Ecto neural progenitor cell (in vitro differentiated cells): ENCODE data around the gene LILRB2.
"Not testable (repeated sequence)": the region's sequence is repeated elsewhere in the genome, so short reads cannot be mapped to it uniquely, and the experiment has no call there.

Experiments
- DNase-seq: peaks from one replicate; pipeline ENCODE4 v3.0.0-alpha.2; 2018; ENCODE audit warnings: low spot score

Gene LILRB2

DNA sequence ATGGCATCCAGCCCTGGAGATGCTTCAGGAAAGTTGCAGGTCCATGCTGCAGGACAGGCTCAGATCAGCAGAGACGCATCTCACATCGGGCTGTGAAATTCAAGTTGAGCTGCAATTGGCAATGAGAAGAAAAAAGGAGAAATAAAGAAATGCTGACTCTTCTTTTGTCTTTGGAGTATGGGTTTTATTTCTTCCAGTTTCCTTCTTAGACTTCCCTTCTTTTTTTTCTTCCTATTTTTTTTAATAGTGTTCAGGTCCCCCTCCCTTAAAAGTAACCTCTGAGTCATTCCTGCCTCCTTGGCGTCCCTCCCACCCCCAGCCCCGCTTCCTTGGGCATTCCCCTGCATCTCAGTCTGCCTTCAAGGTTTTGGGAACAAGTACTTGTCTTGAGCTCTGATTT is 9.3 kb downstream of the LILRB2 start:
- not testable (repeated sequence) for DNase-seq

DNA sequence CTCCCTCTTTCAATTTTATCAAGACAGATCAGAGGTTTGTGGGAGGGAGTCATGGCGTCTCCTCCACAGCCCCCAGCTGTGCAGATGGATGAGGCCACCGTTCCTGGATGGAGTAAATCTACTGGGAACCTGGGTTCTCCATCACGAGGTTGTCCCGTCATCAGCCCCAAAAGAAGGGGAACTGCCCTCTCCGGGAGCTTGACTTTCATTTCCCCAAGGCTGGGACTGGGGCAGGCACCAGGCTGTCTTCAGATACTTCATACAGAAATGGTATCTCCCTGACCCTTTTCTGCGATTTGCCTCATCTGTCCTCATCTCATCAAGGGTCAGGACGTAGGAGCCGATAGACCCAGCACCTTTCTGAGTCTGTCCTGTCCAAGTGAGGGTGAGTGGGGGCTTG is 9.8 kb downstream of the LILRB2 start:
- no peak for DNase-seq

DNA sequence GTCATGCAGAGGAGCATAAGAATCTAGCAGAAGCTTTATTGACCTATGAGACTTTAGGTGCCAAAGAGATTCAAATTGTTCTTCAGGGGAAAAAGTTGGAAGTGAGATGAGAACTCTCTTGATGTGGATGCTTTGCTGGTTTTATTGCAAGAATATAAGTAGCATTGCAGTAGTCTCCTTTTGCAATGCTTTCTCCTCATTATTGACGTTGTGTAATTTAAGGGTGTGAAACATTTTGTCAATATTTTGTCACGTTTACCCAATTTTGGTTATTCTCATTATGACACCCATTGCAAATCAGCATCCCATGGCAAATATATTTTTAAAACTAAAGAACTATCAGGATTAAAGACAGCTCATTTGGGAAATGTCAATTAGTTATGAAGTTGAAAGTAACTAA is 12.0 kb downstream of the LILRB2 start:
- DNase-seq, result no peak

DNA sequence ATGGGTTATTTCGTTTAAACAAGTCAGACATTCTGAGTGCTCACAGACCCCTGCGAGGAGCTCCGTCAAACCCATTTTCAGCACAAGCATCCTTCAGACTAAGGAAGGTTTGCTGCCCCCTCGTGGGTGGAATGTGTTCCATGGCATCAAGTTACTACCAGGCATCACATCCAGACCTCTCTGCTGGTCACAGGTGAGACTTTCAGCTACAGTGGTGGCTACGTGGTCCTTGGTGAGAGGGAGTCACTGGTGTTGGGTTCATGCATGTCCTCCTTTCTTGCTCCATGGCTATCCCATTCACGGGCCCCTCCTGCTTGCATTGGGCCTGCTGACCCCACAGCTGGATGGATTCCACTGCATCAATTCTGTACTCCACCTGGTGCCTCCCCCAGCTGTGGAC is 14.8 kb downstream of the LILRB2 start:
- DNase-seq, result peak; percentile 88

DNA sequence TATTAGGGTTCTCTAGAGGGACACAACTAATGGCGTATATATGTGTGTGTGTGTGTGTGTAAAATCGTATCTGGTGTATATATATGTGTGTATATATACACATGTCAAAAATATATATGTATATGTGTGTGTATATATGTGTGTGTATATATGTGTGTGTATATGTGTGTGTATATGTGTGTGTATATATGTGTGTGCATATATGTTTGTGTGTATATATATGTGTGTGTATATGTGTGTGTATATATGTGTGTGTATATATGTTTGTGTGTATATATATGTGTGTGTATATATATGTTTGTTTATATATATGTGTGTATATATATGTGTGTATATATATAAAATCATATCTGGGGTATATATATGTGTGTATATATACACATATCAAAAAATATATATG is 18.4 kb downstream of the LILRB2 start:
- no peak for DNase-seq

DNA sequence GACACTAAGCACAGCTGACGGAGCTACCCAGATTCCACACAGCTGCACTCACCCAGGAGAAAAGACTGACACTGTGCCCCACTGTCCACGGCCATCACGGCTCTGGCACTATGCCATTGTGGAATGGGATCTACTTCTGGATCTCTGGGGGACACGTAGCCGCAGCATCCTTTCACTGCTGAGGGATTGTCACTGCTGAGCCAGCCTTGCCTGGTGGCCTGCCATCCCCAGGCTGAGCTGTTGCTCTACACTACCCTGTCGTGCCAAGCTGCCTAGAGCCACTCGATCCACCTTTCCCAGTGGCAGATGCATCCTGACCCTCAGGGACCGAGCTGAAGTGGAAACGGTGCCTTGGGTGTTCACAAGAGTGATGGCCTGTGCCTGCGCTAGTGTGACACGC is 18.8 kb downstream of the LILRB2 start:
- no peak for DNase-seq

DNA sequence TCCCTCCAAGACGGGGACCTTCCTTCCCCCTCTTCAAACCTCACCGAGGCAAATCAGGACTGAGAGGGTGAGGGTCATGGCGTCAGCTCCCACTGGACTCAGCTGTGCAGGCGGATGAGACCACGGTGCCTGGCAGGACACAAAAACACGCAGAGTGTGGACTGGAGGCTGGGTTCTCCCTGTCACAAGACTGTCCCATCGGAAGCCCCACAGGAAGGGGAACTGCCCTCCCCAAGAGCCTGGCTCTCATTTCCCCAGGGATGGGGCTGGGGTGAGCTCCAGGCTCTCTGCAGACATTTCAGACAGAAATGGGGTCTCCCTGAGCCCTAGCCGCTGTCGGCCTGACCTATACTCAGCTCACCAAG is 23.8 kb downstream of the LILRB2 start, which contains the start of gene LILRB5:
LILRB5 (minus strand) TSS at position 158 of the 365 bp plus-strand sequence; CDS start at position 78, 80 bp downstream.
- DNase-seq, result no peak

DNA sequence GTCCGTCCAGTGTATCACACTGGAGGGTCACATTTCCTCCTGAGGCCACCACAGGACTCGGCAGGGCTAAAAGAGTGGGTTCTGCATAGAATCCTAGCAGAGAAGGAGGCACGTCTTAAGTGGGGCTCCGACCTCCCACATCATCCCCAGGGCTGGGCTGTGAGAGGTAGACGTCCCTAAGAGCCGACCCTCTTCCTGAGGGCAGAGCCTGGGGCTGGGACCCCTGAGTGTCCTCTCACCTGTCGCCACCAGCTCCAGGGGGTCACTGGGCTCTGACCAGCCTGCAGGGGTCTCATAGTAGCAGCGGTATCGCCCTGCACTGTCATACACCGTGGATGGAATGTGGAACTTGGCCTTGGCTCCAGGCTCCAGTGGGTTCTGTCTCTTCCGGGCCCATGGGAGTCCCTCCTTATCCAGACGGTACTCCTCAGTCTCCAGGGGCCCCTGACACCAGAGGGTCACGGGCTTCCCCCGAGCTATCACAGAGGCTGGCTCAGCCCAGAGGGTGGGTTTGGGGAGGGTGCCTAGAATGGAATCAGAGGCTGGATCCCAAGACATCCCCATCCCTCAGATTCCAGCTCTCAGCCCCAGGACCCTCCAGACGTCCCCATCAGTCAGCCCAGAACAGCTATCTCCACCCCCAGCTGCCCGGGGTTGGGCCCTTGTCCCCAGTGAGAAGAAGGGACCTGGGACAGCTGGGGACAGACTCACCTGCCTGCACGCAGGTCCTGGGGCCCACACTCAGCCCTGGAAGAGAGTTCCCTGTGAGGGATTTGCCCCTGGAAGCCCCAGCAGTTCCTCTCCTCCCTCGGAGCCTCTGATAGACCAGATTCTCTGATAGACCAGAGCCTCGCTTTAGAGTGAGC is 24.4 kb downstream of the LILRB2 start:
- DNase-seq, result no peak

DNA sequence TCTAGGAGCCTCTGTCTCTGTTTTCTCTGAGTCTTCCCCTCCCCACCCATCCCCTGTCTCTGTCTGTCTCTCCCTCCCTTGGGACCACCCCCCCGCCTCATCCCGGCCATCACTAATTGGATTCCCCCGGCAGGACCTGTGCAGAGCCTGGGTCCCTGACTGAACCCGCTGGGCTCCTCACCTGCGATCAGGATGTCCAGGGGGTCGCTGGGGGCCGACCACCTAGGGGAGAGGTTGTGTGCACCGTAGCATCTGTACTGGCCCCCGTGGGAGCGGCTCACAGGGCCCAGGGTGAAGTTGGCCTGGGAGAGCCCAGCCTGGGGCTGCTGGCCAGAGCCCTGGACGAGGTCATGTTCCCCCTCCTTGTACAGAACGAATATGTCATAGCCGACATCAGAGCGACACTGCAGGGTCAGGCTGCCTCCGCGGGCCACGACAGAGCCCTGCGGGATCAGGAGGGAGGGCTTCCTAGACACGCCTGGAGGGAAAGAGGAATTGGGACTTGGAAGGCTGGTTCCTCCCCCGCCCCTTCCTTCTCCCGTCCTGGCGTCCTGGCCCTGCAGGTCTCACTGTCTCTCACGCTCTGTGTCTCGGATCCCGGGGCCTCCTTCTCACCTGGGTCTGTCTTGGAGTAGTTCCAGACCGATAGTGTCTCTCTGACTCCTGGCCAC is 25.7 kb downstream of the LILRB2 start:
- DNase-seq, result no peak

DNA sequence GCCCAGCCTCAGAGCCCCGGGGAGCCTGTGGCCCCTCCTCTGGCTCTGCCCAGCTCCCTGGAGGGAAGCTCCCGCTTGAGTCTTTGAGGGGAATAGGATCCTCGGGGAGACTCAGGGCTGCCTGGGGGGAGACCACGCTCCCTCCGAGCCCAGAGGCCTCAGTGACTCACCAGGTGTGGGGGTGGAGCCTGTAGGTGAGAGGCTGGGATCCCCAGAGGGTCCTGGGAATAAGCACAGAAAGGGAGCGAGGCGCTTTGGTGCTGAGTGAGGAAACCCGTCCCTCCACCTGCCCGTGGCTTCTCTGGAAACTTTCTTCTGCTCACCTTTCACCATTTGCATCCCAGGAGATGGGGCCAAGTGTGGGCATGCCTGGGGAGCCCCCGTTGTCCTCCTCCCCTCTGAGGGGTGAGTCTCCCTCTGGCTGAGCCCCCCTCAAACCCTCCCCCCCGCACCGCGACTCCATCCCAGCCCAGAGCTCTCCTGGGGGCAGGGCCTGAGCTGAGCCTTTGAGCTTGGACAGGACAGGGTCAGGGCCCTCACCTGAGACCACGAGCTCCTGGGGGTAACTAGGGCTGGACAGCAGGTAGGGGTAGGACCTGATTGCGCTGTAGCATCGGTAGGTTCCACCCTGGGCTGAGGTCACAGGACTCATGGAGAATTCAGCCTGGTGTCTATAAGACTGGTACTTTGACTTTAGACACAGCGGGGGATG is 26.6 kb downstream of the LILRB2 start:
- no peak for DNase-seq

DNA sequence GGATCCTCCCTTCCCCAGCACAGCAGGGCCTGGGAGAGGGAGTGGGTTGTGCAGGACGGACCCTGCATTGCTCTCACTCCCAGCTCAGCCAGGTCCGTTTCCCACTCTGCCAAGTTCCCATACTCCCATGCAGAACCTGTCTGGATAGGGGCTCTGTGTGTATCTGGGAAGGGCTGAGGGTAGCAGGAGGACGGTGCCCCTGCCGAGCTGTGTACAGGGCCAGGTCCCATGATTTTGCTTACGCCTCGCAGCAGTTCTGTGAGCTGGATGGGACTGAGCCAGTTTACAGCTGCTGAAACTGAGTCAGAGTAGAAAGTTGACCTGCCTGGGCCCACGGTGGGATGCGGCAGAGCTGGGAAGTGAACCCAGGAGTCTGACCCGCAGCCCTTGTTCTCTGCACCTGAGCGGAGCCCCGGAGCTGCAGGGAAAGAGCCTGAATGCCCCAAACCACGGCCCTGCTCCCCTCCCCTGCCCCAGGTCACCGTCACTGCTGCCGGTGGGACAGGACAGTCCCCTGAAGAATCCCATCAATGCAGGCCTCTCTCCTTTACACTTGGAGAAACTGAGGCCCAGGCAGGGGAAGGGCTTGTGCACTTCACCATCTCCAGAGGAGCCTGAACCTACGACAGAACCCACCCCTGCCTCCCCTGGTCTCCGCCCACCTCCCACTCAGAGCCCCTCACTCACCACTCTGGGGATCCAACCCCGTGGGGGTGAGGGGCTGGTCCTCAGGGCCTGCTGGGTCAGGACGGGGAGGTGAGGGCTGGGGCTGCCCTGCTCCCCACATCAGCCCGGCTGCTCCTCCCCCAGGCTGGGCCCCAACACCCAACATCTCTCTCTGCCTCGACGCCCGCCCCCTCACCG is 27.3 kb downstream of the LILRB2 start:
- no peak for DNase-seq

DNA sequence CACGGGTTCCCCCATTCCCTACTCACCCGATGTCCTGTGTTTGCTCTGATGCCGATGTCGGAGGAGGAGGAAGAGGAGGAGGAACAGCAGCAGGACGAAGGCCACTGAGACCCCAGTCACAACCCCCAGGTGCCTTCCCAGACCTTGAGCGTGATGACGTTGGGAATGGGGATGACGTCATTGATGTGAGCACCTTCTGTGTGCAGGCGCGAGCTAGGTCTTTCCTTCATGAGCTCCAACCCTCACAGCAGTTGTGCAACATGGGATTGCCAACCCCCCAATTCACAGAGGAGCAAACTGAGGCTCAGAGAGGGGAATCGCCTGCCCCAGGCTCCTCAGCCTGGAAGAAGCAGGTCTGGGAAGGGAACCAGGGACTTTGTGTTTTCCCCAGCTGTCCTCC is 28.1 kb downstream of the LILRB2 start:
- DNase-seq, result no peak

DNA sequence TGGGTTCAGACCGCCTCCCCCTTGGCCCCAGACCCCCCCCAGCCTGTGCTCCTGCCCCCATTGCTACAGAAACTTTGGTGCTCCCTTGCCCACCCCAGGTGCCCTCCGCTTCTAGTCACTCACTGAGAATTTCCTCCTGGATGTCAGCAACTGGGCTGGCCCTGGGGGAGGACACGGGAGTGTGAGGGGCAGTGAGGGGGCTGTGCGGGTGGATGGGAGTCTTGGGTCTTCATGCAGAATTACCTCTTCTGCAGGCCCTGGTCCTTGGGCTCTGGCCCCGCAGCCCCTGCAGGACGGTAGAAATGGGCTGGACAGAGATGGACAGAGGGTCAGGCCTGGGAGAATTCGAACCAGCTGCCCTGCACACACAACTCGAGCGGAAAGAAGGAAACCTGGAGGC is 28.7 kb downstream of the LILRB2 start:
- no peak for DNase-seq

DNA sequence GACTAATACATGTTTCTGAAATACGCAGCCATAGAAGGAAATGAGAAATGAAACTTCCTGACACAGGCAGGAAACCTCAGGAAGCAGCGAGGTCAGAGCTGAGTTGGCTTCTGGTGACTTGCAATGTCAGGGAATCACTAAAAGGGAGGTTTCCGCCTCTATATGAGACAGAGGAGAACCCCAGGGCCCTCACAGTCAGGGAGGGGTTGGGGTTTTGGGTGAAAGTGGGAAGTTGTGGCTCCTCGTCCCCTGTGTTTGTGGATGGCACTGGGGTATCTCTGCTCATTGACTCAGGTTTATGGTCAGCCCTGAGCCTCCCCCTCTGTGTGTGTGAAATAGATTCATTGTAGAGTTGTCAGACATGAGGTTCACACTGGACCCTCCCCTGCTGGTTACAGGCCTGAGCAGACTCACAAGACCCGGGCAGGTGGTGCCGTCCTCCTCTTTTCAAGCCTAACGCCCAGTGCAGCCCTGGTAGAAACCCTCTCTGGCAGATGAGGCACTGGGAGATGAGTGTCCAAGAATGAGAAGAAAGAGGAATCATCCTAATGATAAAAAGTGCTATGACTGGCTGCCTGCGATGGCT is 32.8 kb downstream of the LILRB2 start:
- no peak for DNase-seq

DNA sequence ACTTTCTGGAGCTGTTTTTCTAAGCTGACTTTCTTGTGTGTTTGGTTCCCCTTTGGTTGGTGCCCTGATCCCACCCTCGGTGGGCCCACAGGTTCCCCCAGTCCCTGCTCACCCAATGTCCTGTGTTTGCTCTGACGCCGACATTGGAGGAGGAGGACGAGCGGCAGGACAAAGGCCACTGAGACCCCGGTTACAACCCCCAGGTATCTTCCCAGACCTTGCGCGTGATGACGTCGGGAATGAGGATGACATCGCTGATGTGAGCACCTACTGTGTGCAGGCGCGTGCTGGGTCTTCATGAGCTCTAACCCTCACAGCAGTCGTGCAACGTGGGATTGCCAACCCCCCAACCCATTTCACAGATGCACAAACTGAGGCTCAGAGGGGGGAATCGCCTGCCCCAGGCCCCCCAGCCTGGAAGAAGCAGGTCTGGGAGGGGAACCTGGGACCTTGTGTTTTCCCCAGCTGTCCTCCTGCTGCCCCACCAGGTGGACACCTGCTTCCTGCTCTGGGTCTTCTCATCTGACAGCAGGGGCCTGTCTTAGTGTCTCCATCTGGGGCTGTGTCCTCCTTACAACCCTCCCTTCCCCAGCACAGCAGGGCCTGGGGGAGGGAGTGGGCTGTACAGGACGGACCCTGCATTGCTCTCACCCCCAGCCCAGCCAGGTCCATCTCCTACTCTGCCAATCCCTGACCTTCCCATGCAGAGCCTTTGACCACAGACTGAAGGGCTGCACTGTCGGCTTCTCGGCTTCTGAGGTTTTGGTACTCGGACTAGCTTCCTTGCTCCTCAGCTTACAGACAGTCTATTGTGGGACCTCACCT is 33.6 kb downstream of the LILRB2 start:
- no peak for DNase-seq

DNA sequence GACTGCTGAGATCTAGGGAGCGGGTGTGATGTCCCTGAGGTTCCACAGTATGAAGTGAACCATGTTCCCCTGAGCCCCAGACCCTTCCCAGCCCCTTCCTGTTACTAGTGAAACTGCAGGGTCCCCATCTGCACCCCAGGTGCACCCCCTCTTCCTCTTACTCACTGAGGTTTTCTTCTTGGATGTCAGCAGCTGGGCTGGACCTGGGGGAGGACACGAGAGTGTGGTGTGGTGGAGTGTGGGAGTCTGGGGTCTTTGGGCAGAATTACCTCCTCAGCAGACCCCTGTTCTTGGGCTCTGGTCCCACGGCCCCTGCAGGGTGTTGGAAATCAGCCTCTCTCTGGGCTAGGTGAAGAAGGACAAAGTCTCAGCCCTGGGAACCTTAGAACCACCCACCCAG is 35.0 kb downstream of the LILRB2 start:
- DNase-seq, result no peak

DNA sequence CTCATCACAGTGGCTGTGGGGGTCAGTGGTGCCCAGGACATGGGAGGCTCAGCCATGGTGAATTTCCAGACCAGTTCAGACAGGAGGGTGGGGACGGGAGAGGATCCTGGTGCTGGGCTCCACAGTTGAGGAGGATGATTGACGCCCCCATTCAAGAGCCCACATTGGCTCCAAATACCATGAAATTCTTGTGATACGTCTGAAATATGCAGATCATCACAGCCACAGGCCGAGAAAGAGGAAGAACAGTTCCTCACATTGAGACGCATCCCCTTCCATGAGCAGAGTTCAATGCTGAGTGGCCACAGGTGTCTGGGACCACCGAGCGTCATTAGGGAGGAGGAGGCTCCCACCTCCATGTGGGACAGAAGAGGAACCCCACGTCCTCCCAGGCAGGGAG is 37.1 kb downstream of the LILRB2 start:
- DNase-seq, result not testable (repeated sequence)

DNA sequence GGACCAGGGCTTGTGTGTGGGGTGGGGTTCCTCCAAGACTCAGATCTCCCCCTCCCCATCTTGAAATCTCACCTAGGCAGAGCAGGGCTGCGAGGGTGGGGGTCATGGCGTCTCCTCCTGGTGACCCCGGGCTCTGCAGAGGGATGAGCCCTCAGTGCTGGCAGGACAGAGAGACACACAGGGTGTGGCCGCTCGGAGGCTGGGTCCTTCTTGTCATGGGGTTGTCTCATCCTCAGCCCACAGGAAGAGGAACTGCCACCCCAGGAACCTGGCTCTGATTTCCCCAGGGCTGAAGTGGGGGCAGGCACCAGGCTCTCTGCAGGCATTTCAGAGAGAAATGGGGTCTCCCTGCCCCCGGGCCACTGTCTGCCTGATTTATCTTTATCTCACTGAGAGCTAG is 38.3 kb downstream of the LILRB2 start, which contains the start of gene LILRA6:
LILRA6 (minus strand) TSS at position 145 of the 400 bp plus-strand sequence.
- DNase-seq, result not testable (repeated sequence)

DNA sequence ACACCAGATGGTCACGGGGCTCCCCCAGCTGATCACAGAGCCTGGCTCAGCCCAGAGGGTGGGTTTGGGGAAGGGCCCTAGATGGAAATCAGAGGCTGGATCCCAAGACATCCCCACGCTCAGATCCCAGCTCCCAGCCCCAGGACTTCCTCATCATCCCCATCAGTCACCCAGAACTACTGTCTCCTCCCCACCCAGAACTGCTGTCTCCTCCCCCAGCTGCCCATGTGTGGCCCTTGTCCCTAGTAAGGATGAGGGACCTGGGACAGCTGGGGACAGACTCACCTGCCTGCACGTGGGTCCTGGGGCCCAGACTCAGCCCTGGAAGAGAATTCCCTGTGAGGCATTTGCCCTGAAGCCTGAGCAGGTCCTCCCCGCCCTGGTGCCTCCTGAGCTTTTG is 38.7 kb downstream of the LILRB2 start:
- DNase-seq, result not testable (repeated sequence)
